SK-MEL-5 (cell line): ENCODE measurements around the gene POGLUT3. TPM values are rescaled to one million over a fixed set of nuclear protein-coding genes. Genes with fewer than 3 reads are reported as not detected.

Experiments used
- DNase-seq: peaks from one replicate; pipeline ENCODE4 v3.0.0-alpha.2; 2016; ENCODE audit warnings: low read depth, low spot score
- in situ Hi-C: cut with HindIII; loops from 2 replicates; pipeline ENCODE4 v1.10.0; 2016; ENCODE audit warnings: low sequenced_read_pairs, high pct_unique_total_duplicates, low pct_unique_long_range_greater_than_20kb
- total RNA-seq: library from RNA; depleted of rRNA; stranded (reverse); fragments of >200 nt; shearing (Covaris generic); gene quantifications from 2 replicates; pipeline ENCODE4 v1.2.3, GENCODE V29; 2014

Gene POGLUT3
- total RNA-seq, 1 experiment from 2014 or later: 15.0 TPM

GRCh38 chr11:108511851-108512474 is 13.8 kb upstream of the POGLUT3 start:
- in situ Hi-C loops: no loop called here
- DNase-seq: no peak

- in situ Hi-C loops: no loop called here
- DNase-seq: peak; percentile 1
These were observed 10.7 kb upstream of the POGLUT3 start for GRCh38 chr11:108508653-108509593.

DNA sequence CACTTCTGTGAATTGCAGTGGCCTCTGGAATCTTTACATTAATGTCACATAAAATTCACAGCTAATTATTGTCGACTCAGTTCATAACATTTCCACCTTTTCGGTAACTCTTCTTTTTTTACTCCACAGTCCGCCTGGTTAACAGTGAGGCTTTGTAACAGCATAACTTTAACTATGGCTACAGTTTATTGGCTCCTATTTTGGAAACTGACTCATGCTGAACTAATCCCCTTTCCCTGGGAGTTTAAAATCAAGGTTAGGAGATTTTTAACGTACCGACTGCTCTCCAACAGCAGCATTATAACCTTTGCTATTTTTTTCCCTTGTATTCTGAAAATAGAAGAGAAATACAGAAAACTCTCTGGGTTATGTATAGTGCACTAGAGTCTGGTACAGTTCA is 3.2 kb upstream of the POGLUT3 start:
- DNase-seq: no peak
- in situ Hi-C loops: no loop called here

DNA sequence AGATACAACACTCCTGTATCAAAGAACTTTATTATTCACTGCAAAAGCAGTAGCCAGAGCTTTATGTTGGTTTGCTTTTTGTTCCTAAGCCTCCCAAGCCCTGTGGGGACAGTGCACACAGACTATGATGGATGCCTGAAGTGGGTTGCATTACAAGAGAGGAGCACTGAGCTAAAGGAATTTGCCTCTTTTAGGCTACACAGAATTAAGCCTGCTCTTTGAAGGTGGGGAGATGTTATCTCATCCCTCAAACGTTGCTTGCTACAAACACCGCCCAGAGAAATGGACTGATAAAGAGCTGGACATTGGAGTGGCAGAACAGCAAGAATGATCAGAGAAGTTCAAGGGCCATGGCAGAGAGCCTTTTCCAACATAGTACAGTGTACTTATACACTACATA is 2.5 kb upstream of the POGLUT3 start:
- in situ Hi-C loops: no loop called here

GRCh38 chr11:108500169-108500568 is 2.0 kb upstream of the POGLUT3 start:
- in situ Hi-C loops: no loop called here
- no peak for DNase-seq

More for the DNA sequence above, 2.5 kb upstream of the POGLUT3 start:
- no peak for DNase-seq

DNA sequence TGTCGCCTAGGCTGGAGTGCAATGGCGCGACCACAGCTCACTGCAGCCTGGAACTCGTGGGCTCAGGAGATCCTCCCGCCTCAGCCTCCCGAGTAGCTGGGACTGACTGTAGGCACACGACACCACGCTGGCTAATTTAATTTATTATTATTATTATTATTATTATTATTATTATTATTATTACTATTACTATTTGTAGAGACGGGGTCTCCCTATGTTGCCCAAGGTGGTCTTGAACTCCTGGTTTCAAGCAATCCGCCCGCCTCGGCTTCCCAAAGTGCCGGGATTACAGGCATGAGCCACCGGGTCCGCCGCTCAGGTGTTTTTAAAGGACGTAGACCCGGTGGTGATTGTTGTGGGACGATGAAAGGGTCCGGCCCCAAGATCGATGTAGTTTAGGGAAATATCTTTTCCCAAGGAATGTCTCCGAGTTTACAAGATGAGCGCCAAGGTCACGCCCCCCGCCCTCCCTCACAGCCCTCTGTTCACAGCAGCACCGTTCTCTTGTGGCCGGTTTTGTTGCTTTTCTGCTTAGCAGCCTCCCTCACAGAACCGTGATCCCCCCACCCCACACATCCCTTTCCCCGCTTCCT is 728 bp upstream of the POGLUT3 start:
- in situ Hi-C loops: no loop called here
- DNase-seq: no peak

GRCh38 chr11:108497317-108498045 is 703 bp downstream of the POGLUT3 start:
- in situ Hi-C loops: no loop called here
- DNase-seq: peak; percentile 86

GRCh38 chr11:108496643-108497256 is 1.4 kb downstream of the POGLUT3 start:
- in situ Hi-C loops: no loop called here
- no peak for DNase-seq

DNA sequence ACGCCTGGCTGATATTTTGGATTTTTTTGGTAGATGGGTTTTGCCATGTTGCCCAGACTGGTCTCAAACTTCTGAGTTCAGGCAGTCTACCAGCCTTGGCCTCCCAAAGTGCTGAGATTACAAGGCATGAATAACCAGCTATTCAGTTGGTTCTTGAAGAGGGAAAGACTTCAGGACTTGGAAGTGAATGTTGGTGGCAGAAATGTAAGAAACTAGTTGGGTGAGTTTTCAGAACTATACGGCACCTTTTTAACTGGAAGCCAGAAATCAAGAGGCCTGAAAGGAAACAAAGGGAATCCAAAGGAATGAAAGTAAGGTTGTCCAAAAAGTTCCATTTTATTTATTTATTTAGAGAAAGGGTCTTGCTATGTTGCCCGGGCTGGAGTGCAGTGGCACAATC is 2.9 kb downstream of the POGLUT3 start:
- in situ Hi-C loops: no loop called here

DNA sequence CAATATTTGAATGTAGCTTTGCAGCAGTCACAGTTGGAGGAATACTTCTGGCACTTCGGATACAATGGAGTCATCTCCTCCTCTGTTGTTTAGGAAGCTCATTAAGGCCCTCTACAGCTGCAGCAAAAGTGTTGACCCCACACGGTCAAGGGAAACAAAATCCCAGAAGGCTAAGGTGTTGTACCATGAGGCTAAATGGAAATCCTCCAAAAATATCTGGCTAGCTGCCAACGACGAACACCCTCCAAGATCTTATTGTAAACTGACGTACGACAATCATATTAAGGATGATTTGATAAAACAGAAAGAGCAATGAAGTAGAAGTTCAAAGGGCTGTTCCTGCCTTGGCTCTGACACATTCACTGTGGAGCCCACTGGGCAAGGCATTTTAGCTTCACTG is 4.0 kb downstream of the POGLUT3 start:
- DNase-seq: no peak
- in situ Hi-C loops: no loop called here

More for the DNA sequence above, 2.9 kb downstream of the POGLUT3 start:
- no peak for DNase-seq

DNA sequence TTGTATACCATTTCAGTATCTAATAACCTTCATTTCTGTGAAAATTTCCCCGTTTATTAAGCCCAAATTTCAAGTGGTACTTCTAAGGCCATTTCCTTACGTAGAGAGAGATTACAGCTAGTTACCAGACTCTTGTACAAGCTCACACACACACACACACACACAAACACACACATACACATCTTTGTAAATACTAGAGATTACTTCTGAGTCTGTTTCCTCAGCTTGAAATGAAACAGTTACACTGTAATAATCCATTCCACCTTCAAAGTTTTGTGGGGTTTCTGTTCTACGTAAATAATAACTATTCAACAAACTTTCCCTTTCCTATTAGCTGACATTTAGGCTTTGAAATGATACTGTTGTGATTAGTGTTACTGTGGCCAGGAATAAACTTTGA is 6.2 kb downstream of the POGLUT3 start:
- in situ Hi-C loops: no loop called here
- DNase-seq: no peak

GRCh38 chr11:108486828-108487227 is 11.4 kb downstream of the POGLUT3 start:
- in situ Hi-C loops: no loop called here

GRCh38 chr11:108486331-108486730 is 11.9 kb downstream of the POGLUT3 start:
- DNase-seq: no peak
- in situ Hi-C loops: no loop called here

More at GRCh38 chr11:108486828-108487227, 11.4 kb downstream of the POGLUT3 start:
- no peak for DNase-seq

DNA sequence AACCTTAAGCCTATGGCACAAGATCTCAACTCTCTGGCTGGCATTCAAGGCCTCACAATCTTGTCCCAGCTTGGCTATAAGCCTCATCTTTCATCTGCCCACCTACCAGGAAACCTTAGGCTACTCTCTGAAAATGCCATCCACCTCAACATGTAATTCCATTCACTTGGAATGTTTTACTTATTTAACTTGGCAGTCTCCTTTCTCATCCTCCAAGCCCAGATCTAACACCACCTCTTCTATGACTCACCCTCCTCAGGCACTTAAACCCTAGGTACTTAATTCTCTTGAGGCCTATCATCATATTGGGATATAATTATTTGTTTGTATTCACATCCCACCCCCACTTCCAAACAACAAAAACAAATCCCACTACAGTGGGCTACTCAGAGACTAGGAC is 15.0 kb downstream of the POGLUT3 start:
- no peak for DNase-seq
- in situ Hi-C loops: no loop called here

- no peak for DNase-seq
- in situ Hi-C loops: no loop called here
These were observed 23.3 kb downstream of the POGLUT3 start for GRCh38 chr11:108474664-108475463.

- in situ Hi-C loops: no loop called here
These were observed 25.5 kb downstream of the POGLUT3 start for GRCh38 chr11:108472681-108473080.

GRCh38 chr11:108468478-108468864 is 29.7 kb downstream of the POGLUT3 start:
- in situ Hi-C loops: no loop called here
- DNase-seq: no peak

More at GRCh38 chr11:108472681-108473080, 25.5 kb downstream of the POGLUT3 start:
- no peak for DNase-seq
